HCT116 (cell line): ENCODE measurements around the gene NEXMIF.

ENCODE experiments used
- ATF3 ChIP-seq: IDR thresholded peaks from 2 replicates; pipeline ENCODE4 v1.6.1; 2012
- CEBPB ChIP-seq: IDR thresholded peaks from 2 replicates; pipeline ENCODE4 v1.6.1; 2012; ENCODE audit warnings: low read depth
- EGR1 ChIP-seq: IDR thresholded peaks from 2 replicates; pipeline ENCODE4 v1.6.1; 2012; ENCODE audit warnings: low read depth
- EZH2 ChIP-seq: fragments of 200-600 bp; sonication (generic); IDR thresholded peaks from 2 replicates; pipeline ENCODE4 v1.6.1; 2017; ENCODE audit warnings: antibody characterized with exemption, mixed run types
- FOSL1 ChIP-seq: IDR thresholded peaks from 2 replicates; pipeline ENCODE4 v1.6.1; 2012; ENCODE audit warnings: low read depth
- MAX ChIP-seq: IDR thresholded peaks from 2 replicates; pipeline ENCODE4 v1.6.1; 2012
- POLR2A ChIP-seq: IDR thresholded peaks from 2 replicates; pipeline ENCODE4 v1.7.0; 2011; ENCODE audit warnings: borderline replicate concordance; ENCODE audit not compliant: insufficient read depth, insufficient read length; ENCODE audit errors: extremely low read depth
- POLR2AphosphoS5 ChIP-seq: IDR thresholded peaks from 2 replicates; pipeline ENCODE4 v1.6.1; 2011; ENCODE audit warnings: mild to moderate bottlenecking, low read depth, low read length, moderate library complexity
- RAD21 ChIP-seq: IDR thresholded peaks from 2 replicates; pipeline ENCODE4 v1.6.1; 2012; ENCODE audit warnings: low read depth, mild to moderate bottlenecking
- REST ChIP-seq: IDR thresholded peaks from 2 replicates; pipeline ENCODE4 v1.6.1; 2012; ENCODE audit warnings: low read depth
- SIN3A ChIP-seq: IDR thresholded peaks from 2 replicates; pipeline ENCODE4 v1.6.1; 2012; ENCODE audit warnings: low read depth
- ZBTB33 ChIP-seq: IDR thresholded peaks from 2 replicates; pipeline ENCODE4 v1.6.1; 2011; ENCODE audit warnings: mild to moderate bottlenecking, low read length, moderate library complexity; ENCODE audit not compliant: insufficient replicate concordance; ENCODE audit errors: extremely low read depth
- TF ChIP-seq, protein P1 (sequence below), 3 experiments: fragments of 200-600 bp in 1 of 3; sonication (generic) in 1 of 3; IDR thresholded peaks in 2 of 3; conservative IDR thresholded peaks in 1 of 3; 2 replicates each; pipeline ENCODE4 v1.5.1; 2012 to 2017; ENCODE audit warnings: low read depth in 2 of 3, low read length in 2 of 3, antibody characterized with exemption in 1 of 3, borderline replicate concordance in 1 of 3, control low read depth in 1 of 3, mild to moderate bottlenecking in 1 of 3, mixed read lengths in 1 of 3, mixed run types in 1 of 3, moderate library complexity in 1 of 3; ENCODE audit not compliant: insufficient read depth in 1 of 3

GRCh38 chrX:74797338-74797887, 127.8 kb downstream of the NEXMIF start:
- TF ChIP-seq, protein P1, sequence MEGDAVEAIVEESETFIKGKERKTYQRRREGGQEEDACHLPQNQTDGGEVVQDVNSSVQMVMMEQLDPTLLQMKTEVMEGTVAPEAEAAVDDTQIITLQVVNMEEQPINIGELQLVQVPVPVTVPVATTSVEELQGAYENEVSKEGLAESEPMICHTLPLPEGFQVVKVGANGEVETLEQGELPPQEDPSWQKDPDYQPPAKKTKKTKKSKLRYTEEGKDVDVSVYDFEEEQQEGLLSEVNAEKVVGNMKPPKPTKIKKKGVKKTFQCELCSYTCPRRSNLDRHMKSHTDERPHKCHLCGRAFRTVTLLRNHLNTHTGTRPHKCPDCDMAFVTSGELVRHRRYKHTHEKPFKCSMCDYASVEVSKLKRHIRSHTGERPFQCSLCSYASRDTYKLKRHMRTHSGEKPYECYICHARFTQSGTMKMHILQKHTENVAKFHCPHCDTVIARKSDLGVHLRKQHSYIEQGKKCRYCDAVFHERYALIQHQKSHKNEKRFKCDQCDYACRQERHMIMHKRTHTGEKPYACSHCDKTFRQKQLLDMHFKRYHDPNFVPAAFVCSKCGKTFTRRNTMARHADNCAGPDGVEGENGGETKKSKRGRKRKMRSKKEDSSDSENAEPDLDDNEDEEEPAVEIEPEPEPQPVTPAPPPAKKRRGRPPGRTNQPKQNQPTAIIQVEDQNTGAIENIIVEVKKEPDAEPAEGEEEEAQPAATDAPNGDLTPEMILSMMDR (IDR thresholded peaks at IDR 0.05 in 2 of 3, conservative IDR thresholded peaks at IDR 0.05 in 1 of 3; ENCODE audit: borderline replicate concordance in 1 of 3, insufficient read depth in 1 of 3, low read depth in 2 of 3, low read length in 2 of 3): no peak
- TF ChIP-seq EZH2: no peak
- TF ChIP-seq POLR2A: no peak
- no peak for TF ChIP-seq ZBTB33
- no peak for TF ChIP-seq REST
- TF ChIP-seq FOSL1: no peak
- no peak for TF ChIP-seq CEBPB
- no peak for TF ChIP-seq POLR2AphosphoS5
- TF ChIP-seq SIN3A: no peak
- no peak for TF ChIP-seq MAX
- no peak for TF ChIP-seq ATF3
- no peak for TF ChIP-seq EGR1
- no peak for TF ChIP-seq RAD21
